Heart right ventricle (tissue), 16 donors: ENCODE results near the gene FRY. TPM values are rescaled to one million over a fixed set of nuclear protein-coding genes. Genes with fewer than 3 reads are reported as not detected.
"Not testable (repeated sequence)": the region's sequence is repeated elsewhere in the genome, so short reads cannot be mapped to it uniquely, and the experiment has no call there.

Source experiments
- ATAC-seq, 8 donors: fragments of 200-7000 bp; cut with Tn5 transposase; one replicate each; pipeline ENCODE4 v1.9.1; 2020; ENCODE audit warnings: mild to moderate bottlenecking in 8 of 8, moderate library complexity in 8 of 8, moderate number of reproducible peaks in 1 of 8
- DNase-seq, 2 donors: peaks; one replicate each; pipeline ENCODE4 v3.0.0-alpha.2; 2020
- H3K27ac ChIP-seq, 10 donors: fragments of 200-600 bp; sonication (generic) in 2 of 10; one replicate each; pipeline versions ENCODE4 v1.5.0 to v1.8.0; 2020 to 2022; ENCODE audit warnings: mild to moderate bottlenecking in 3 of 10
- H3K27me3 ChIP-seq, 7 donors: fragments of 200-600 bp; one replicate each; pipeline ENCODE4 v1.8.0; 2021 to 2022; ENCODE audit warnings: mild to moderate bottlenecking in 2 of 7
- H3K36me3 ChIP-seq, 9 donors: fragments of 200-600 bp; sonication (generic) in 1 of 9; one replicate each; pipeline versions ENCODE4 v1.5.0 to v1.8.0; 2020 to 2022; ENCODE audit warnings: mild to moderate bottlenecking in 2 of 9
- H3K4me1 ChIP-seq, 9 donors: fragments of 200-600 bp; sonication (generic) in 1 of 9; one replicate each; pipeline versions ENCODE4 v1.5.0 to v1.8.0; 2020 to 2022; ENCODE audit warnings: mild to moderate bottlenecking in 4 of 9
- H3K4me3 ChIP-seq, 10 donors: fragments of 200-600 bp; sonication (generic) in 2 of 10; one replicate each; pipeline versions ENCODE4 v1.5.0 to v1.8.0; 2020 to 2022; ENCODE audit warnings: mild to moderate bottlenecking in 7 of 10, moderate library complexity in 2 of 10
- H3K9me3 ChIP-seq, 11 donors: fragments of 200-600 bp in 10 of 11; sonication (generic) in 2 of 11; one replicate each; pipeline versions ENCODE4 v1.5.0 to v1.8.0; 2013 to 2022; ENCODE audit warnings: mild to moderate bottlenecking in 2 of 11, control low read depth in 1 of 11, moderate library complexity in 1 of 11
- WGBS, 2 donors: extraction: QIAGEN DNeasy Blood & Tissue Kit; methylation state at CpG; one replicate each; pipeline ENCODE4 v1.1.7; 2013; ENCODE audit warnings: inconsistent platforms in 1 of 2; 5-methylcytosine and 5-hydroxymethylcytosine counted together
- intact Hi-C, 10 donors: fragments of 100-400 bp; cut with DNase I; formaldehyde crosslinking; loops; one replicate each; pipeline versions ENCODE4 v1.11.1 to v1.14.2; 2022
- polyA plus RNA-seq, 2 donors: library from polyadenylated mRNA; stranded (reverse); fragments of 200-250 nt; gene quantifications; one replicate each; pipeline ENCODE4 v1.2.3, GENCODE V29; 2013
- total RNA-seq, 10 donors: library from RNA; stranded (reverse); fragmentation: NEBNext Ultra II Directional in 3 of 10; extraction: Animal tissue kit (Norgen Biotek cat#: 25700) in 3 of 10; gene quantifications; one replicate each; pipeline versions ENCODE4 v1.2.1 to v1.2.4, GENCODE V29; 2021 to 2023
- TF ChIP-seq, protein P1 (sequence below), 9 donors: fragments of 200-600 bp; sonication (generic) in 2 of 9; IDR thresholded peaks; one replicate each; pipeline versions ENCODE4 v1.5.0 to v1.8.0; 2021 to 2022; ENCODE audit warnings: antibody characterized with exemption in 9 of 9, mild to moderate bottlenecking in 5 of 9, moderate library complexity in 1 of 9
- donor health status: Arrhythmogenic right ventricular cardiomyopathy.
- donor health status: ischemic (EF 13 %, LVEDD 7.1; RV severe dilation, severe dysfunction).
- donor health status: healthy with polysubstance abuse.
- donor health status: DM: no; HTN: yes; CAD: no.
- donor health status: DM: no; HTN: no; CAD: no.
- donor health status: ischemic (EF 25% LVEDD 6.9; RV normal size, moderate dysfunction).
- donor health status: ischemic (EF 25% LVEDD 5.7; RV mildly dilated, moderate dysfunction).
- donor health status: healthy.
- donor health status: DM: yes; HTN: yes; CAD: no.
- donor health status: Ischemic cardiomyopathy.
- donor health status: ischemic (EF 35%, LVEDD 5.7; RV mildly dilated, moderate dysfunction).
- donor health status: nonischemic (EF 11% LVEDD 7.7; RV severe dilation, severe dysfunction).
- donor health status: DM: yes; HTN: yes; CAD: no.
- donor health status: PGD.
- donor health status: ischemic (EF 29% LVEDD 5.4; RV normal size, mild dysfunction).
- donor health status: nonischemic (EF 23%, LVEDD 6.1; RV moderate dilation, normal function).

The FRY gene
- total and polyA plus RNA-seq, 12 donors, result 24.9 to 268 (median 207) TPM

DNA sequence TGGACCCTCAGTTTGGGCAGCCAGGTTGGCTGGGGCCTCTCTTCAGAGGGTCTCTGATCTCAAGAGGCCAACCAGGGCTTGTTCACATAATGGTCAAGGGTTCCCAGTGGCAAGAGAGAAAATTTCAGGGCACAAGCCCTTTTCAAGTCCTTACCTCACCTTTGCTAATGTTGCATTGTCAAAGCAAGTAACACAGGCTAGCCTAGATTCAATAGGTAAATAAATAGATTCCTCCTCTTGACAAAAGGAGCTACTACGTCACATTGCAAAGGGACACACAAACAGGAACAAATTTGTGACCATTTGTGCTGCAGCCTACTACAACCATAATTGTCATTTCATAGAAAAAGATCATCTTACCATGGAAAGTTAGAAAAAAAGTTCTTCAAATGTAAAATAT, 33.9 kb upstream of the FRY start:
- WGBS, 2 donors, result 74 to 76% methylated on average over 1 of the region's 1 CpG
- Histone ChIP-seq H3K4me1 (peaks cover 3 to 41% (median 21%) of the 10 kb centered on the region in 9 donors), H3K27ac (peak overlapping the region in 2 of 10 donors; percentile 5 to 16), H3K27me3 (no peaks in the 10 kb centered on the region), H3K9me3 (peaks cover 0 to 6% (median 0%) of the 10 kb centered on the region in 11 donors), H3K36me3 (no peaks in the 10 kb centered on the region), H3K4me3 (no peak overlapping the region)
- DNase-seq (no peak), ATAC-seq (no peak)
- intact Hi-C loops, result no loop called here
- TF ChIP-seq, protein P1, sequence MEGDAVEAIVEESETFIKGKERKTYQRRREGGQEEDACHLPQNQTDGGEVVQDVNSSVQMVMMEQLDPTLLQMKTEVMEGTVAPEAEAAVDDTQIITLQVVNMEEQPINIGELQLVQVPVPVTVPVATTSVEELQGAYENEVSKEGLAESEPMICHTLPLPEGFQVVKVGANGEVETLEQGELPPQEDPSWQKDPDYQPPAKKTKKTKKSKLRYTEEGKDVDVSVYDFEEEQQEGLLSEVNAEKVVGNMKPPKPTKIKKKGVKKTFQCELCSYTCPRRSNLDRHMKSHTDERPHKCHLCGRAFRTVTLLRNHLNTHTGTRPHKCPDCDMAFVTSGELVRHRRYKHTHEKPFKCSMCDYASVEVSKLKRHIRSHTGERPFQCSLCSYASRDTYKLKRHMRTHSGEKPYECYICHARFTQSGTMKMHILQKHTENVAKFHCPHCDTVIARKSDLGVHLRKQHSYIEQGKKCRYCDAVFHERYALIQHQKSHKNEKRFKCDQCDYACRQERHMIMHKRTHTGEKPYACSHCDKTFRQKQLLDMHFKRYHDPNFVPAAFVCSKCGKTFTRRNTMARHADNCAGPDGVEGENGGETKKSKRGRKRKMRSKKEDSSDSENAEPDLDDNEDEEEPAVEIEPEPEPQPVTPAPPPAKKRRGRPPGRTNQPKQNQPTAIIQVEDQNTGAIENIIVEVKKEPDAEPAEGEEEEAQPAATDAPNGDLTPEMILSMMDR (IDR thresholded peaks at IDR 0.05), result no peak

DNA sequence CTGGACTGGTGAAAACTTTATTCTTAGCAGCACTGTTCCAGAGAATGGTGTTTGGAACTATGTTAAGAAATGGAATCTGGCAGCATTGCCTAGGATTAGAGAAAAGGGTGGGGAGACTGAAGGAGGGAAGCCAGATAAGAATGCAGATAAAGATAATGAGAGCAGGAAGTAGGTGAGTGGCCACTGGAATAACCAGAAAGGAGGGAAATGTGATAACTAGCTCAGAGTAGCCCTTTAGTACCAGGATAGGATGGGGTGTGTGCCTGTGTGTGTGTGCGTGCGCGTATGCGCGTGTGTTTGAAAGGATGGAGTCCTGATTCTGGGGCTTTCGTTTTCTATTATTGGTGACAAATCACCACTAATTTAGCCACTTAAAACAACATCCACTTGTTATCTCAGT, 33.4 kb upstream of the FRY start:
- H3K4me1 ChIP-seq, result peaks cover 3 to 41% (median 21%) of the 10 kb centered on the region in 9 donors
- no peak overlapping the region for H3K4me3 ChIP-seq
- peak; percentile 23 to 27 for DNase-seq
- intact Hi-C loops, result no loop called here
- peak overlapping the region in 3 of 10 donors; percentile 7 to 57 (median 34) for H3K27ac ChIP-seq
- no peaks in the 10 kb centered on the region for H3K36me3 ChIP-seq
- TF ChIP-seq, protein P1 (IDR thresholded peaks at IDR 0.05), result no peak
- peak in 7 of 8 donors; percentile 27 to 52 (median 34) for ATAC-seq
- 69 to 77% methylated on average over 6 of the region's 6 CpGs for WGBS, 2 donors
- H3K27me3 ChIP-seq, result no peaks in the 10 kb centered on the region
- peaks cover 0 to 6% (median 0%) of the 10 kb centered on the region in 11 donors for H3K9me3 ChIP-seq

DNA sequence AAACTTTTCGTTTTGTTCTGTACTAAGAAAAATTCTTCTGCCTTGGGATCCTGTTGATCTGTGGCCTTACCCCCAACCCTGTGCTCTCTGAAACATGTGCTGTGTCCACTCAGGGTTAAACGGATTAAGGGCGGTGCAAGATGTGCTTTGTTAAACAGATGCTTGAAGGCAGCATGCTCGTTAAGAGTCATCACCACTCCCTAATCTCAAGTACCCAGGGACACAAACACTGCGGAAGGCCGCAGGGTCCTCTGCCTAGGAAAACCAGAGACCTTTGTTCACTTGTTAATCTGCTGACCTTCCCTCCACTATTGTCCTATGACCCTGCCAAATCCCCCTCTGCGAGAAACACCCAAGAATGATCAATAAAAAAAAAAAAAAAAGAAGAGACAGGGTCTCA, 30.8 kb upstream of the FRY start:
- not testable (repeated sequence) for ATAC-seq, H3K4me3 ChIP-seq, H3K27me3 ChIP-seq, H3K9me3 ChIP-seq, DNase-seq, H3K36me3 ChIP-seq
- intact Hi-C loops, result loop anchor here in 1 of 10 donors (10.0 kb wide), 1 partner anchor 156 kb away; no protein-coding TSS in a partner anchor
- peak overlapping the region in 3 of 10 donors; percentile 6 to 26 (median 21) for H3K27ac ChIP-seq
- H3K4me1 ChIP-seq, result peaks cover 3 to 57% (median 30%) of the 10 kb centered on the region in 9 donors
- 75 to 79% methylated on average over 1 of the region's 7 CpGs for WGBS, 2 donors

DNA sequence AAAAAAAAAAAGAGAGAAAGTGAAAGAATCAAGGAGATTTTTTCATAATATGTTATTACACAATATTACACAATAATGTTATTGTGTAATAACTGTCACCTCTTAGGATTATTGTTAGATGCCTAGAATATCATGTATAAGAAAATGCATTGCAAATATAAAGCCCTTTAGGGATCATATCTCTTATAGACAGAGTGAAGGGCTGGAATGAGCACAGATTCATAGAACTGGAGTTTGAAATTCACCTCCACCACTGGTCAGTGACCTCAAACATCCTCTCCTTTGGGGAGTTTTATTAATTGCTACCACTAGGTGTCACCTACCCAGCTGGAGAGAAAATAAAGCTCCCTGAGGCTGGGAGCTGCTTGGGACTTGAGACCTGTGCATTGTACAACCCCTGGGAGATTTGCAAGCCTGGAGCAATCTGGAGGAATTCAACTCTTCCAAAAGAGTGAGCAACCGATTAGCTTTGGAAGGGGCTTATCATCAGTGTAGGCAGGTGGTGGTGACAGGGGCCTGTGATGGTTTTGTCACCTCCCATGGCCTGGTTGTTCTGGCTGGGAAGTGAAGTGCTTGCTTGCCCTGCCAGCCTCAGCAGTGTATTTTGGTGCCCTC, 30.3 kb upstream of the FRY start:
- DNase-seq (peak; percentile 24 to 58), ATAC-seq (peak; percentile 71 to 95 (median 90))
- H3K4me1 ChIP-seq, result peaks cover 3 to 59% (median 30%) of the 10 kb centered on the region in 9 donors
- no peaks in the 10 kb centered on the region for H3K27me3 ChIP-seq
- no peak overlapping the region for H3K4me3 ChIP-seq
- peak overlapping the region in 7 of 10 donors; percentile 6 to 47 (median 34) for H3K27ac ChIP-seq
- WGBS, 2 donors, result 21 to 36% methylated on average over 1 of the region's 1 CpG
- TF ChIP-seq, protein P1 (IDR thresholded peaks at IDR 0.05), result peak in 8 of 9 donors; percentile 38 to 71 (median 61)
- intact Hi-C loops, result loop anchor here in 1 of 10 donors (10.0 kb wide), 1 partner anchor 156 kb away; no protein-coding TSS in a partner anchor
- H3K36me3 ChIP-seq, result no peaks in the 10 kb centered on the region
- H3K9me3 ChIP-seq, result no peaks in the 10 kb centered on the region

DNA sequence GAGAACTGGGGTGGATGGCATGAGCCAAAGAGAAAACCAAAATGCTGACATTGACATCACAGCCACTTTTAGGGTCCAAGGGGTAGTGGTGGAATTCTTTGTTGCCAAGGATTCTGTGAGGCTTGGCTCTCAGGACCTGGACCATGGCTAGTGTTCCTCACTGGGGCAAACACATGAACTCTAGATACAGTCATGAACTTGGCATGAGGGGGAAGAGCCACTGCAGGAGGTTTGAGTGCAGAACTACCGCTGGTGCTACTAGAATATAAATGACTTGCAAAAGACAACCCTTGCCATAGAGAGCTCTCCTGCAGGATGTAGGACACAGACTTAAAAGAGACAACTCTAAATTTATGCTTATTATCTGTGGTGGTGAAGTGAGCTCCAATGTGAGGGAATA, 29.8 kb upstream of the FRY start:
- no peaks in the 10 kb centered on the region for H3K9me3 ChIP-seq

More for the DNA sequence above, 29.8 kb upstream of the FRY start:
- 61 to 73% methylated on average over 1 of the region's 1 CpG for WGBS, 2 donors
- Histone ChIP-seq H3K4me3 (no peak overlapping the region), H3K4me1 (peaks cover 3 to 54% (median 30%) of the 10 kb centered on the region in 9 donors), H3K36me3 (no peaks in the 10 kb centered on the region), H3K27me3 (no peaks in the 10 kb centered on the region), H3K27ac (peak overlapping the region in 7 of 10 donors; percentile 6 to 47 (median 30))
- no peak for DNase-seq
- intact Hi-C loops, result loop anchor here in 1 of 10 donors (10.0 kb wide), 1 partner anchor 157 kb away; no protein-coding TSS in a partner anchor
- ATAC-seq, result peak in 7 of 8 donors; percentile 14 to 56 (median 50)
- TF ChIP-seq, protein P1 (IDR thresholded peaks at IDR 0.05), result no peak
